Activated gamma-delta T cell treated with Interleukin-2 at 50 U/mL for 16 hours (primary cell): ENCODE results near the gene ADGRL1.
"Not testable (repeated sequence)": the region's sequence is repeated elsewhere in the genome, so short reads cannot be mapped to it uniquely, and the experiment has no call there.

Experiments used
- DNase-seq: peaks from one replicate; pipeline ENCODE4 v3.0.0-alpha.2; 2020

Gene ADGRL1

GRCh38 chr19:14217886-14218285 is 11.9 kb upstream of the ADGRL1 start:
- not testable (repeated sequence) for DNase-seq

- no peak for DNase-seq
Observed at GRCh38 chr19:14214580-14214979, 8.6 kb upstream of the ADGRL1 start.

- not testable (repeated sequence) for DNase-seq
Observed at GRCh38 chr19:14210182-14210581, 4.2 kb upstream of the ADGRL1 start.

- DNase-seq: not testable (repeated sequence)
Observed at GRCh38 chr19:14209401-14209800, 3.4 kb upstream of the ADGRL1 start.

GRCh38 chr19:14208496-14208895 is 2.5 kb upstream of the ADGRL1 start:
- not testable (repeated sequence) for DNase-seq

GRCh38 chr19:14207796-14208195 is 1.8 kb upstream of the ADGRL1 start:
- not testable (repeated sequence) for DNase-seq

GRCh38 chr19:14206737-14207726 is 1.1 kb upstream of the ADGRL1 start:
- peak; percentile 82 for DNase-seq

- DNase-seq: not testable (repeated sequence)
Observed at GRCh38 chr19:14206308-14206707, 339 bp upstream of the ADGRL1 start.

GRCh38 chr19:14204676-14205451 is 1.1 kb downstream of the ADGRL1 start:
- not testable (repeated sequence) for DNase-seq

- DNase-seq: not testable (repeated sequence)
Observed at GRCh38 chr19:14204219-14204618, 1.8 kb downstream of the ADGRL1 start.

- DNase-seq: not testable (repeated sequence)
Observed at GRCh38 chr19:14203788-14204187, 2.2 kb downstream of the ADGRL1 start.

- no peak for DNase-seq
Observed at GRCh38 chr19:14203177-14203576, 2.8 kb downstream of the ADGRL1 start.

- DNase-seq: not testable (repeated sequence)
Observed at GRCh38 chr19:14201481-14201880, 4.5 kb downstream of the ADGRL1 start.

- DNase-seq: peak; percentile 51
Observed at GRCh38 chr19:14200147-14200841, 5.7 kb downstream of the ADGRL1 start.

- no peak for DNase-seq
Observed at GRCh38 chr19:14198384-14199376, 7.3 kb downstream of the ADGRL1 start.

GRCh38 chr19:14197882-14198281 is 8.1 kb downstream of the ADGRL1 start:
- no peak for DNase-seq

- not testable (repeated sequence) for DNase-seq
Observed at GRCh38 chr19:14197288-14197687, 8.7 kb downstream of the ADGRL1 start.

- peak; percentile 78 for DNase-seq
Observed at GRCh38 chr19:14196105-14196504, 9.9 kb downstream of the ADGRL1 start.

GRCh38 chr19:14195216-14195615 is 10.8 kb downstream of the ADGRL1 start:
- DNase-seq: not testable (repeated sequence)

- no peak for DNase-seq
Observed at GRCh38 chr19:14189415-14189814, 16.6 kb downstream of the ADGRL1 start.

GRCh38 chr19:14188086-14188485 is 17.9 kb downstream of the ADGRL1 start:
- not testable (repeated sequence) for DNase-seq

- no peak for DNase-seq
Observed at GRCh38 chr19:14187561-14187960, 18.4 kb downstream of the ADGRL1 start.
